H1 (cell line): ENCODE measurements around the gene JAKMIP2. TPM values are rescaled to one million over a fixed set of nuclear protein-coding genes. Genes with fewer than 3 reads are reported as not detected.

Experiments used
- CTCF ChIA-PET: fragments of 300-600 bp; sonication (Branson Sonifier 250); formaldehyde crosslinking; loops from one replicate; lab custom pipeline; 2021; ENCODE audit not compliant: partially characterized antibody; lab: Charles Lee
- POLR2A ChIA-PET: fragments of 300-600 bp; sonication (Branson Sonifier 250); formaldehyde crosslinking; loops from one replicate; lab custom pipeline; 2021; ENCODE audit warnings: inconsistent platforms; ENCODE audit not compliant: partially characterized antibody; lab: Charles Lee
- DNase-seq, 2 experiments: peaks; one replicate each; pipeline versions ENCODE4 v3.0.0 to v3.0.0-alpha.2; 2010 to 2022; ENCODE audit warnings: low spot score in 2 of 2, low read depth in 1 of 2, mixed read lengths in 1 of 2
- FAIRE-seq: peaks from 2 replicates; lab custom pipeline; 2011; peaks lifted over from hg19 to GRCh38; lab: Jason Lieb, UNC
- H2AFZ ChIP-seq: 2 replicates; pipeline ENCODE4 v1.8.1; 2012; ENCODE audit warnings: low read length, inconsistent platforms
- H2AK5ac ChIP-seq: 2 replicates; pipeline ENCODE4 v1.6.1; 2013; ENCODE audit warnings: low read depth, low read length
- H2BK120ac ChIP-seq: replicated peaks from 2 replicates; pipeline ENCODE3; 2013; ENCODE audit warnings: low read depth, low read length, inconsistent platforms
- H2BK12ac ChIP-seq: 2 replicates; pipeline ENCODE4 v1.6.1; 2013; ENCODE audit warnings: low read depth, low read length
- H2BK15ac ChIP-seq: 2 replicates; pipeline ENCODE4 v1.6.1; 2013; ENCODE audit warnings: low read length
- H2BK20ac ChIP-seq: 2 replicates; pipeline ENCODE4 v1.6.1; 2013; ENCODE audit warnings: low read length
- H2BK5ac ChIP-seq: 2 replicates; pipeline ENCODE4 v1.6.1; 2013; ENCODE audit warnings: low read depth, low read length
- H3K14ac ChIP-seq: 2 replicates; pipeline ENCODE4 v1.6.1; 2013; ENCODE audit warnings: inconsistent platforms; ENCODE audit not compliant: insufficient read length
- H3K18ac ChIP-seq: 2 replicates; pipeline ENCODE4 v1.6.1; 2013; ENCODE audit warnings: low read length; ENCODE audit errors: extremely low read depth
- H3K23ac ChIP-seq: 2 replicates; pipeline ENCODE4 v1.6.1; 2013; ENCODE audit warnings: inconsistent platforms; ENCODE audit not compliant: insufficient read length
- H3K23me2 ChIP-seq: 2 replicates; pipeline ENCODE4 v1.6.1; 2013; ENCODE audit warnings: low read depth, low read length
- H3K27ac ChIP-seq: 2 replicates; pipeline ENCODE4 v1.6.1; 2011; ENCODE audit warnings: low read depth, low read length, inconsistent platforms
- H3K27me3 ChIP-seq, 4 experiments: replicated peaks in 1 of 4; 1 replicate in 1 of 4; 2 replicates in 3 of 4; pipeline versions ENCODE4 v1.6.1 to v1.8.1; 2011 to 2013; ENCODE audit warnings: low read length in 3 of 4, mild to moderate bottlenecking in 3 of 4, inconsistent platforms in 2 of 4, mixed read lengths in 2 of 4, moderate library complexity in 1 of 4; ENCODE audit not compliant: control insufficient read depth in 3 of 4, insufficient read depth in 3 of 4; ENCODE audit errors: extremely low read depth in 1 of 4
- H3K36me3 ChIP-seq, 4 experiments: 2 replicates each; pipeline versions ENCODE4 v1.6.1 to v1.8.1; 2011 to 2013; ENCODE audit warnings: mild to moderate bottlenecking in 4 of 4, low read length in 3 of 4, moderate library complexity in 2 of 4, control low read depth in 1 of 4, inconsistent platforms in 1 of 4; ENCODE audit not compliant: insufficient read depth in 4 of 4, control insufficient read depth in 2 of 4
- H3K4ac ChIP-seq: replicated peaks from 2 replicates; pipeline ENCODE3; 2013; ENCODE audit warnings: low read length, low read depth, mixed read lengths, inconsistent platforms; ENCODE audit not compliant: insufficient read length
- H3K4me1 ChIP-seq, 4 experiments: replicated peaks in 1 of 4; 1 replicate in 1 of 4; 2 replicates in 3 of 4; pipeline versions ENCODE4 v1.6.1 to v1.8.1; 2011 to 2013; ENCODE audit warnings: low read length in 3 of 4, inconsistent platforms in 2 of 4, mixed read lengths in 1 of 4; ENCODE audit not compliant: insufficient read depth in 4 of 4, control insufficient read depth in 3 of 4
- H3K4me2 ChIP-seq, 2 experiments: 2 replicates each; pipeline versions ENCODE4 v1.6.1 to v1.8.1; 2011 to 2013; ENCODE audit warnings: low read depth in 2 of 2, low read length in 2 of 2, control low read depth in 1 of 2, inconsistent platforms in 1 of 2, mild to moderate bottlenecking in 1 of 2; ENCODE audit not compliant: insufficient read depth in 1 of 2
- H3K4me3 ChIP-seq, 4 experiments: fragments of 200-600, 300-600 bp in 1 of 4; sonication (generic), shearing (Covaris generic), sonication (Bioruptor Twin) in 1 of 4; 2 replicates each; pipeline versions ENCODE4 v1.5.1 to v1.8.1; 2011 to 2016; ENCODE audit warnings: low read length in 4 of 4, low read depth in 3 of 4, control low read depth in 2 of 4, inconsistent platforms in 2 of 4, mild to moderate bottlenecking in 2 of 4, mixed read lengths in 1 of 4, moderate library complexity in 1 of 4; ENCODE audit not compliant: insufficient read depth in 2 of 4; ENCODE audit errors: extremely low read depth in 1 of 4
- H3K56ac ChIP-seq: replicated peaks from 2 replicates; pipeline ENCODE3; 2013; ENCODE audit warnings: low read depth, mild to moderate bottlenecking, mixed read lengths, low read length, inconsistent platforms; ENCODE audit not compliant: insufficient read length
- H3K79me1 ChIP-seq: 2 replicates; pipeline ENCODE4 v1.6.1; 2013; ENCODE audit warnings: low read depth, low read length, control low read depth
- H3K79me2 ChIP-seq, 2 experiments: 2 replicates each; pipeline versions ENCODE4 v1.6.1 to v1.8.1; 2012 to 2013; ENCODE audit warnings: low read length in 2 of 2, mild to moderate bottlenecking in 2 of 2, inconsistent platforms in 1 of 2; ENCODE audit not compliant: insufficient read depth in 2 of 2, control insufficient read depth in 1 of 2
- H3K9ac ChIP-seq, 4 experiments: replicated peaks in 1 of 4; 1 replicate in 1 of 4; 2 replicates in 3 of 4; pipeline versions ENCODE4 v1.6.1 to v1.8.1; 2011 to 2013; ENCODE audit warnings: low read depth in 3 of 4, low read length in 3 of 4, control low read depth in 2 of 4, mild to moderate bottlenecking in 2 of 4, moderate library complexity in 2 of 4, inconsistent platforms in 1 of 4; ENCODE audit errors: extremely low read depth in 1 of 4
- H3K9me3 ChIP-seq, 2 experiments: 2 replicates each; pipeline versions ENCODE4 v1.6.1 to v1.8.1; 2012 to 2013; ENCODE audit warnings: mild to moderate bottlenecking in 2 of 2, moderate library complexity in 2 of 2, control low read depth in 1 of 2, inconsistent platforms in 1 of 2, low read depth in 1 of 2, low read length in 1 of 2, mixed read lengths in 1 of 2; ENCODE audit not compliant: insufficient read depth in 2 of 2
- H4K20me1 ChIP-seq, 2 experiments: replicated peaks in 1 of 2; 2 replicates each; pipeline versions ENCODE3 to v1.8.1; 2011 to 2013; ENCODE audit warnings: inconsistent platforms in 2 of 2, low read length in 2 of 2, mild to moderate bottlenecking in 1 of 2; ENCODE audit not compliant: insufficient read depth in 2 of 2, control insufficient read depth in 1 of 2
- H4K5ac ChIP-seq: 2 replicates; pipeline ENCODE4 v1.6.1; 2013; ENCODE audit warnings: low read length, low read depth, mixed read lengths, inconsistent platforms; ENCODE audit not compliant: insufficient read length
- H4K8ac ChIP-seq: 2 replicates; pipeline ENCODE4 v1.8.0; 2013; ENCODE audit warnings: mild to moderate bottlenecking, moderate library complexity, low read length, inconsistent platforms; ENCODE audit not compliant: insufficient read depth; ENCODE audit errors: extremely low read depth
- H4K91ac ChIP-seq: replicated peaks from 2 replicates; pipeline ENCODE3; 2013; ENCODE audit warnings: low read length, mixed read lengths, inconsistent platforms; ENCODE audit not compliant: insufficient read length
- NANOG ChIP-seq: IDR thresholded peaks from 2 replicates; pipeline ENCODE4 v1.6.1; 2011; ENCODE audit warnings: low read length, low read depth, mild to moderate bottlenecking, inconsistent platforms; ENCODE audit not compliant: insufficient read depth, poor library complexity, severe bottlenecking
- WGBS, 2 experiments: shearing (Covaris generic) in 1 of 2; methylation state at CpG; one replicate each; pipeline versions ENCODE4 v1.1.6 to v1.1.7; 2013 to 2015; ENCODE audit warnings: low lambda C conversion rate in 2 of 2, mixed read lengths in 2 of 2, inconsistent platforms in 1 of 2, low coverage in 1 of 2, missing lambda C conversion rate in 1 of 2; ENCODE audit not compliant: insufficient replicate concordance in 2 of 2, insufficient coverage in 1 of 2, insufficient read length in 1 of 2; ENCODE audit errors: extremely low coverage in 1 of 2, missing lambda C conversion rate in 1 of 2; 5-methylcytosine and 5-hydroxymethylcytosine counted together
- polyA plus RNA-seq, 7 experiments: library from polyadenylated mRNA; depleted of rRNA in 3 of 7; stranded (reverse) in 5 of 7; unstranded in 2 of 7; fragments of >200 nt in 5 of 7; fragments of 200-250 nt in 2 of 7; gene quantifications; 1 replicate in 5 of 7; 2 replicates in 1 of 7; 4 replicates in 1 of 7; pipeline versions ENCODE4 v1.2.1 to v1.2.3, GENCODE V29; 2011 to 2013; ENCODE audit warnings: missing spikeins in 2 of 7, mixed read lengths in 2 of 7
- total RNA-seq: library from RNA; stranded (reverse); fragmentation: NEBNext Ultra II Directional; extraction: Animal tissue kit (Norgen Biotek cat#: 25700); gene quantifications from 2 replicates; pipeline ENCODE4 v1.2.1, GENCODE V29; 2021

The JAKMIP2 gene
- total and polyA plus RNA-seq, 2 of the 8 experiments (the other 6 are each of a cell fraction or from before 2014, with no cell fraction given) = 2.4 to 13.6 TPM

DNA sequence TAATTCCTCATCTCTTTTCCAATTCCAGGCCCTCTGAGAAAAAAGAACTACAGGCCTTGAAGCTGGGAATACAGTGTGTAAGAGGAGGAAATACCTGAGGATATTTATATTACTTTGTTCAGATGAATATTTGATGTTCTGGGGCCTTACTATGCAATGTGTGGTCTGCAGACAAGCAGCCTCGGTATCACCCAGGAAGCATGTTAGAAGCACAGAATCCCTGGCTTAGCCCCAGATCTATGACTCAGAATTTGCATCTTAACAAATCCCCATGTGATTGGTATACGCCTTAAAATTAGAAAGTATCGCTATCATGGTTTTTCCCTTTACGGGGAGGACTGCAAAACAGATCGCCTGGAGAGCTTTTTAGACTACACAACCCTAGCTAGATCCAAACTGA, 121.0 kb downstream of the JAKMIP2 start:
- Histone ChIP-seq H3K4ac (no peak overlapping the region), H2AK5ac (no peak overlapping the region), H2AFZ (no peak overlapping the region), H3K27ac (no peak overlapping the region), H3K9ac (no peak overlapping the region), H2BK120ac (no peak overlapping the region), H2BK20ac (no peak overlapping the region), H3K4me2 (no peak overlapping the region), H3K36me3 (peaks cover 2 to 48% (median 12%) of the 10 kb centered on the region in 4 experiments; a peak in 5 of 8 replicates), H3K23ac (no peak overlapping the region), H3K56ac (no peak overlapping the region), H3K4me3 (no peak overlapping the region), H2BK5ac (no peak overlapping the region), H3K27me3 (no peaks in the 10 kb centered on the region), H3K9me3 (no peaks in the 10 kb centered on the region), H3K79me2 (no peaks in the 10 kb centered on the region), H4K20me1 (peaks cover 0 to 5% of the 10 kb centered on the region in 2 experiments), H3K14ac (no peak overlapping the region), H4K5ac (no peak overlapping the region), H3K18ac (no peak overlapping the region), H2BK15ac (no peak overlapping the region), H2BK12ac (no peak overlapping the region), H3K23me2 (no peaks in the 10 kb centered on the region), H3K4me1 (peaks cover 0 to 10% (median 1%) of the 10 kb centered on the region in 4 experiments; a peak in 4 of 7 replicates), H4K91ac (no peak overlapping the region), H3K79me1 (no peaks in the 10 kb centered on the region), H4K8ac (no peak overlapping the region)
- 96% methylated on average over 5 of the region's 5 CpGs; no CpG with 5 or more reads in 1 of the 2 experiments for WGBS, 2 experiments
- no peak for FAIRE-seq
- ChIA-PET CTCF (interaction anchor here (1.5 kb wide), 1 partner anchor 34 kb away, joined by 7 read pairs; no protein-coding TSS in a partner anchor), POLR2A (interaction anchor here (1.7 kb wide), 1 partner anchor 10 kb away, joined by 5 read pairs; no protein-coding TSS in a partner anchor)
- DNase-seq = no peak
- TF ChIP-seq NANOG = no peak
